ENCODE results near the gene PTGER2. TPM values are rescaled to one million over a fixed set of nuclear protein-coding genes. Genes with fewer than 3 reads are reported as not detected.
A peak's percentile ranks its signal among the peaks of the same experiment; 100 is the strongest.

Gene PTGER2
- polyA plus RNA-seq, 1 of the 3 experiments (the other 2 are of a cell fraction) = 0.67 TPM

DNA sequence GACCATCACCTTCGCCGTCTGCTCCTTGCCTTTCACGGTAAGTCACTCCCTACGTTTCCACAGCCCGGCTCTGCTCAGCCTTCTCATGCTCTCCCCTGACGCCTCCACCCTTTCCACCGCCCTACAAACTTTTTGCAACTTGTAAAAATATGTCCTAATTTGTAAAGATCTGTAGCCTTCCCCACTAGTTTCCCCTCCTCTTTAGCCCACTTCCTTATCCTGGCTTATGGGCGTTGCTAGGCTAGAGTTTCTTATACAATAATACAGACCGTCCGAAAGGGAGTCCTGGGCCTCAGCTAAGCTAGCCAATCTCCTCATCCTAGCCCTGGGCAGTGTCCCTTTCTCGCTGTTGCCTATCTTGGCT is 1.2 kb downstream of the PTGER2 start (continued):
- no peak for TF ChIP-seq GABPA (IDR thresholded peaks at IDR 0.05; ENCODE audit: low read depth)
- TF ChIP-seq, protein P1, sequence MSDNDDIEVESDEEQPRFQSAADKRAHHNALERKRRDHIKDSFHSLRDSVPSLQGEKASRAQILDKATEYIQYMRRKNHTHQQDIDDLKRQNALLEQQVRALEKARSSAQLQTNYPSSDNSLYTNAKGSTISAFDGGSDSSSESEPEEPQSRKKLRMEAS (IDR thresholded peaks at IDR 0.05; ENCODE audit: low read depth) = no peak
- TF ChIP-seq, protein P2, sequence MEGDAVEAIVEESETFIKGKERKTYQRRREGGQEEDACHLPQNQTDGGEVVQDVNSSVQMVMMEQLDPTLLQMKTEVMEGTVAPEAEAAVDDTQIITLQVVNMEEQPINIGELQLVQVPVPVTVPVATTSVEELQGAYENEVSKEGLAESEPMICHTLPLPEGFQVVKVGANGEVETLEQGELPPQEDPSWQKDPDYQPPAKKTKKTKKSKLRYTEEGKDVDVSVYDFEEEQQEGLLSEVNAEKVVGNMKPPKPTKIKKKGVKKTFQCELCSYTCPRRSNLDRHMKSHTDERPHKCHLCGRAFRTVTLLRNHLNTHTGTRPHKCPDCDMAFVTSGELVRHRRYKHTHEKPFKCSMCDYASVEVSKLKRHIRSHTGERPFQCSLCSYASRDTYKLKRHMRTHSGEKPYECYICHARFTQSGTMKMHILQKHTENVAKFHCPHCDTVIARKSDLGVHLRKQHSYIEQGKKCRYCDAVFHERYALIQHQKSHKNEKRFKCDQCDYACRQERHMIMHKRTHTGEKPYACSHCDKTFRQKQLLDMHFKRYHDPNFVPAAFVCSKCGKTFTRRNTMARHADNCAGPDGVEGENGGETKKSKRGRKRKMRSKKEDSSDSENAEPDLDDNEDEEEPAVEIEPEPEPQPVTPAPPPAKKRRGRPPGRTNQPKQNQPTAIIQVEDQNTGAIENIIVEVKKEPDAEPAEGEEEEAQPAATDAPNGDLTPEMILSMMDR (IDR thresholded peaks at IDR 0.05) = no peak
- no peak for TF ChIP-seq MXI1 (IDR thresholded peaks at IDR 0.05; ENCODE audit: low read depth, low read length)
- no peak for TF ChIP-seq GATA2 (CRISPR knock-in tag; IDR thresholded peaks at IDR 0.05)
- no peak for TF ChIP-seq POLR2AphosphoS5 (IDR thresholded peaks at IDR 0.05; ENCODE audit: low read depth, low read length)

DNA sequence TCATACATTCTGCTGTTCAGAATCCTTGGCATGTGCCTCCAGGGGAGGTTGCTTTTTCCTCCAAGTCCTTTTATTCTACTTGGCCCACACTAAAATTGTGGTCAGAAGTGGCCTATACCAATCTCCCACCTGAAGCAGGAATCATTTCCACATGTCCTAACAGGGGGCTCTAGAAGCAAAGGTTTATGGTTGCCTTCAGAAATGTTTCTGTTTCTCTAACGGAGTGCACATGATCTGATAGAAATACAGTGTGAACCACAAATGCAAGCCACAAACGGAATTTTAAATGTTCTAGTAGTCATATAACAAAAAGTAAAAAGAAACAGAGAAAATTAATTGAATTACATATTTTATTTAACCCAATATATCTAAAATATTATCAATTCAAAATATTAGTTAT is 4.0 kb downstream of the PTGER2 start:
- H3K79me2 ChIP-seq (ENCODE audit: insufficient read depth) = no peaks in the 10 kb centered on the region
- H3K27ac ChIP-seq (ENCODE audit: low read depth in 2 of 2, low read length in 1 of 2) = peak overlapping the region in 1 of 2 experiments; percentile 47; a peak in 1 of 4 replicates
- no peak overlapping the region for H3K9ac ChIP-seq
- H2AFZ ChIP-seq (ENCODE audit: low read depth) = no peak overlapping the region
- CTCF ChIA-PET = no interaction called here
- H3F3A ChIP-seq (replicated peaks; ENCODE audit: insufficient read depth) = no peaks in the 10 kb centered on the region
- H3K27me3 ChIP-seq (ENCODE audit: insufficient read depth) = peaks cover 22% of the 10 kb centered on the region; the same call in 1 of the 2 replicates
- H4K20me1 ChIP-seq (ENCODE audit: insufficient read depth) = no peaks in the 10 kb centered on the region
- H3K4me3 ChIP-seq (ENCODE audit: low read depth in 2 of 2, low read length in 1 of 2) = no peak overlapping the region; a peak in 1 of 4 replicates
- H3K9me2 ChIP-seq = no peaks in the 10 kb centered on the region
- 51% methylated on average over 2 of the region's 2 CpGs for WGBS (ENCODE audit: low lambda C conversion rate)
- no peak for DNase-seq
- H3K4me2 ChIP-seq = no peak overlapping the region
- TF ChIP-seq FOXM1 (IDR thresholded peaks at IDR 0.05; ENCODE audit: low read depth) = no peak
- TF ChIP-seq NRF1 (IDR thresholded peaks at IDR 0.05; ENCODE audit: low read depth, low read length) = no peak
- TF ChIP-seq, protein P3, sequence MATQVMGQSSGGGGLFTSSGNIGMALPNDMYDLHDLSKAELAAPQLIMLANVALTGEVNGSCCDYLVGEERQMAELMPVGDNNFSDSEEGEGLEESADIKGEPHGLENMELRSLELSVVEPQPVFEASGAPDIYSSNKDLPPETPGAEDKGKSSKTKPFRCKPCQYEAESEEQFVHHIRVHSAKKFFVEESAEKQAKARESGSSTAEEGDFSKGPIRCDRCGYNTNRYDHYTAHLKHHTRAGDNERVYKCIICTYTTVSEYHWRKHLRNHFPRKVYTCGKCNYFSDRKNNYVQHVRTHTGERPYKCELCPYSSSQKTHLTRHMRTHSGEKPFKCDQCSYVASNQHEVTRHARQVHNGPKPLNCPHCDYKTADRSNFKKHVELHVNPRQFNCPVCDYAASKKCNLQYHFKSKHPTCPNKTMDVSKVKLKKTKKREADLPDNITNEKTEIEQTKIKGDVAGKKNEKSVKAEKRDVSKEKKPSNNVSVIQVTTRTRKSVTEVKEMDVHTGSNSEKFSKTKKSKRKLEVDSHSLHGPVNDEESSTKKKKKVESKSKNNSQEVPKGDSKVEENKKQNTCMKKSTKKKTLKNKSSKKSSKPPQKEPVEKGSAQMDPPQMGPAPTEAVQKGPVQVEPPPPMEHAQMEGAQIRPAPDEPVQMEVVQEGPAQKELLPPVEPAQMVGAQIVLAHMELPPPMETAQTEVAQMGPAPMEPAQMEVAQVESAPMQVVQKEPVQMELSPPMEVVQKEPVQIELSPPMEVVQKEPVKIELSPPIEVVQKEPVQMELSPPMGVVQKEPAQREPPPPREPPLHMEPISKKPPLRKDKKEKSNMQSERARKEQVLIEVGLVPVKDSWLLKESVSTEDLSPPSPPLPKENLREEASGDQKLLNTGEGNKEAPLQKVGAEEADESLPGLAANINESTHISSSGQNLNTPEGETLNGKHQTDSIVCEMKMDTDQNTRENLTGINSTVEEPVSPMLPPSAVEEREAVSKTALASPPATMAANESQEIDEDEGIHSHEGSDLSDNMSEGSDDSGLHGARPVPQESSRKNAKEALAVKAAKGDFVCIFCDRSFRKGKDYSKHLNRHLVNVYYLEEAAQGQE (IDR thresholded peaks at IDR 0.05; ENCODE audit: low read depth, low read length) = no peak
- TF ChIP-seq, protein P4, sequence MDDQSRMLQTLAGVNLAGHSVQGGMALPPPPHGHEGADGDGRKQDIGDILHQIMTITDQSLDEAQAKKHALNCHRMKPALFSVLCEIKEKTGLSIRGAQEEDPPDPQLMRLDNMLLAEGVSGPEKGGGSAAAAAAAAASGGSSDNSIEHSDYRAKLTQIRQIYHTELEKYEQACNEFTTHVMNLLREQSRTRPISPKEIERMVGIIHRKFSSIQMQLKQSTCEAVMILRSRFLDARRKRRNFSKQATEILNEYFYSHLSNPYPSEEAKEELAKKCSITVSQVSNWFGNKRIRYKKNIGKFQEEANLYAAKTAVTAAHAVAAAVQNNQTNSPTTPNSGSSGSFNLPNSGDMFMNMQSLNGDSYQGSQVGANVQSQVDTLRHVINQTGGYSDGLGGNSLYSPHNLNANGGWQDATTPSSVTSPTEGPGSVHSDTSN (IDR thresholded peaks at IDR 0.05) = no peak
- TF ChIP-seq, protein P5, sequence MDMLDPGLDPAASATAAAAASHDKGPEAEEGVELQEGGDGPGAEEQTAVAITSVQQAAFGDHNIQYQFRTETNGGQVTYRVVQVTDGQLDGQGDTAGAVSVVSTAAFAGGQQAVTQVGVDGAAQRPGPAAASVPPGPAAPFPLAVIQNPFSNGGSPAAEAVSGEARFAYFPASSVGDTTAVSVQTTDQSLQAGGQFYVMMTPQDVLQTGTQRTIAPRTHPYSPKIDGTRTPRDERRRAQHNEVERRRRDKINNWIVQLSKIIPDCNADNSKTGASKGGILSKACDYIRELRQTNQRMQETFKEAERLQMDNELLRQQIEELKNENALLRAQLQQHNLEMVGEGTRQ (IDR thresholded peaks at IDR 0.05; ENCODE audit: borderline replicate concordance, low read depth, low read length) = no peak
- TF ChIP-seq CHD2 (IDR thresholded peaks at IDR 0.05; ENCODE audit: low read length, partially characterized antibody) = no peak
- TF ChIP-seq ELF1 (IDR thresholded peaks at IDR 0.05) = no peak
- TF ChIP-seq POLR2AphosphoS5 (IDR thresholded peaks at IDR 0.05; ENCODE audit: low read depth, low read length) = no peak
- no peak for TF ChIP-seq SIN3A (IDR thresholded peaks at IDR 0.05; ENCODE audit: borderline replicate concordance, low read depth, low read length)
- TF ChIP-seq GATA2 (CRISPR knock-in tag; IDR thresholded peaks at IDR 0.05) = no peak
- no peak for TF ChIP-seq NFIC (IDR thresholded peaks at IDR 0.05; ENCODE audit: borderline replicate concordance)
- TF ChIP-seq JUND (IDR thresholded peaks at IDR 0.05) = no peak
- no peak for TF ChIP-seq TAF1 (IDR thresholded peaks at IDR 0.05; ENCODE audit: borderline replicate concordance, low read depth, low read length)
- no peak for TF ChIP-seq RAD21 (IDR thresholded peaks at IDR 0.05; ENCODE audit: low read length)
- TF ChIP-seq GABPA (IDR thresholded peaks at IDR 0.05; ENCODE audit: low read depth) = no peak
- peaks cover 0 to 15% of the 10 kb centered on the region in 2 experiments; a peak in 2 of 4 replicates for H3K4me1 ChIP-seq (ENCODE audit: control insufficient read depth in 1 of 2, insufficient read depth in 2 of 2, low read depth in 1 of 2, low read length in 1 of 2)
- H3K36me3 ChIP-seq (replicated peaks in 1 of 2; ENCODE audit: control insufficient read depth in 1 of 2, insufficient read depth in 2 of 2, low read length in 1 of 2) = no peaks in the 10 kb centered on the region
- POLR2A ChIA-PET = no interaction called here
- no peaks in the 10 kb centered on the region for H3K9me3 ChIP-seq

Data from SK-N-SH (cell line).